ENCODE measurements around the gene MNAT1. TPM values are rescaled to one million over a fixed set of nuclear protein-coding genes. Genes with fewer than 3 reads are reported as not detected.

Gene MNAT1
- total RNA-seq, 1 donor from 2014 or later: 75.4 TPM

GRCh38 chr14:60707858-60708257 is 26.7 kb upstream of the MNAT1 start:
- no peak for TF ChIP-seq CTCF (conservative IDR thresholded peaks at IDR 0.05; ENCODE audit: low read depth, low read length)
- no peak overlapping the region for H3K4me3 ChIP-seq (ENCODE audit: low read depth, low read length)
- no peak for DNase-seq (ENCODE audit: low read depth)

DNA sequence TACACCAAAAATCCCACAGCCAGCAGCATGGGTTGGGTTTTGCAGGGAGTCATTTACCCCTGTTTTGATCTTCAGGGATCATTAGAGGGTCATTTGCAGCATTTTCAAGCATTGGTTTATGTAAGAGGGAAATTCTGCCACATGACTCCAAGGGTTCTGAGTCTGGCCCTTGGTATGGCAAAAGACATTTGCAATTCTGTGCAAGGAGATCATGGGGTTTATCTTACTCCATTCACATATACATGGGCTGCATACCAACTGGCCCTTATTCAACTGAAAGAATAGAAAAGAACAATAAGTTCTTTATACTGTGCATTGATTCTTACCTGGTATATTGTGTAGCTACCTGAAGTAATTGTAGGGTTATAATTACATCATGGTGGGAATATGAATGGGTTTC is 24.1 kb upstream of the MNAT1 start:
- no peak for TF ChIP-seq CTCF (conservative IDR thresholded peaks at IDR 0.05; ENCODE audit: low read depth, low read length)
- no peak overlapping the region for H3K4me3 ChIP-seq (ENCODE audit: low read depth, low read length)
- DNase-seq (ENCODE audit: low read depth): no peak

- no peak overlapping the region for H3K4me3 ChIP-seq (ENCODE audit: low read depth, low read length)
- TF ChIP-seq CTCF (conservative IDR thresholded peaks at IDR 0.05; ENCODE audit: low read depth, low read length): no peak
- DNase-seq (ENCODE audit: low read depth): no peak
Measured at GRCh38 chr14:60713513-60713912, 21.0 kb upstream of the MNAT1 start.

- no peak for DNase-seq (ENCODE audit: low read depth)
- no peak overlapping the region for H3K4me3 ChIP-seq (ENCODE audit: low read depth, low read length)
- TF ChIP-seq CTCF (conservative IDR thresholded peaks at IDR 0.05; ENCODE audit: low read depth, low read length): no peak
Measured at GRCh38 chr14:60720391-60720790, 14.2 kb upstream of the MNAT1 start.

GRCh38 chr14:60720962-60721325 is 13.6 kb upstream of the MNAT1 start:
- no peak for TF ChIP-seq CTCF (conservative IDR thresholded peaks at IDR 0.05; ENCODE audit: low read depth, low read length)
- peak overlapping the region; percentile 83 for H3K4me3 ChIP-seq (ENCODE audit: low read depth, low read length)
- no peak for DNase-seq (ENCODE audit: low read depth)

DNA sequence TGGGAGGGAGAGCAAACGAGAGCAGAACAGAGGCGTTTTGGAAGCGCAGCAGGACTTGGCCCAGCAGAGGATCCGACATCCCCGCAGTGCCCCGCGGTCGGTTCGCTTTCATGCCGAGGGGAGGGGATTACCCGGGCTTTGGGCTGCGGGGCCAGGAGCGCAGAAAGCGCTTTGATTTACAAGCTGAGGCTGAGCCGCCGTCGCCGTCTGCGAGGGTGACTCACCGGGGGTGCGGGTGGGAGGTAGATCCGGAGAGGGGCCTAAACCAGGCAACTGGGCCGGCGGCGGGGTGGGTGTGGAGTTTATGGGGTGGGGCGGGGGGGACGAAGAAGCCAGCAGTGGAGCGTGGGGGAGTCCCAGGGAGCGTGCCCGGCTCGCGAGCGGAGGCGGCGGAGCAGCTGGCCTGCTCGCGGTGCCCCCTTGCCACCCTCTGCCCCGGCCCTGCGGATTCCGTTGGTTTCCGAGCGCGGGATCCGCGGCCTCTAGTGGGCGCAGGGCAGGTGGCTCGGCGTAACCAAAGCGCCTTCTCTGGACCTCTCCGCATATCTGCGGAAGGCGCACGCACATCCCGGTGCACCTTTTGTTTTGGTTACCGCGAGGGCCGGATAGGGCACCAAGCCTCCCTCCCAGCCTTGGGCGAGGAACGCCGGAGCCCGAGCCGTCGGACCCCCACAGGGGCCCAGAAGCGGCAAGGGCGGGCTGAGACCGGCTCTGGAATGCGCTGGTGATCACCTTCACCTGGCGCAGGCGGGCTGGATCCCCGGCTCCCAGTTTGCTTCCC is 13.0 kb upstream of the MNAT1 start:
- DNase-seq (ENCODE audit: low read depth): no peak
- H3K4me3 ChIP-seq (ENCODE audit: low read depth, low read length): peak overlapping the region; percentile 83
- peak; percentile 42 for TF ChIP-seq CTCF (conservative IDR thresholded peaks at IDR 0.05; ENCODE audit: low read depth, low read length)

GRCh38 chr14:60722107-60722356 is 12.5 kb upstream of the MNAT1 start:
- no peak for TF ChIP-seq CTCF (conservative IDR thresholded peaks at IDR 0.05; ENCODE audit: low read depth, low read length)
- H3K4me3 ChIP-seq (ENCODE audit: low read depth, low read length): peak overlapping the region; percentile 83
- DNase-seq (ENCODE audit: low read depth): no peak

Measured in epithelial cell of proximal tubule (primary cell).